ENCODE measurements around the gene GOLGA8A.
"Not testable (repeated sequence)": the region's sequence is repeated elsewhere in the genome, so short reads cannot be mapped to it uniquely, and the experiment has no call there.

GRCh38 chr15:34403160-34403598, 34.4 kb downstream of the GOLGA8A start:
- TF ChIP-seq POLR2A (IDR thresholded peaks at IDR 0.05; ENCODE audit: low read length); GATA1 (IDR thresholded peaks at IDR 0.05; ENCODE audit: low read depth, low read length): not testable (repeated sequence)
